Esophagus squamous epithelium (tissue), 4 donors: Measurements from ENCODE around the gene BRSK2.

Source experiments
- POLR2A ChIP-seq, 4 donors: fragments of 450-650 bp; IDR thresholded peaks; one replicate each; pipeline ENCODE4 v1.6.1; 2017; ENCODE audit warnings: antibody characterized with exemption in 4 of 4, mild to moderate bottlenecking in 4 of 4, moderate library complexity in 3 of 4
- TF ChIP-seq, protein P1 (sequence below), 6 experiments: fragments of 450-650 bp in 4 of 6; fragments of 200-600 bp in 2 of 6; sonication (generic) in 2 of 6; IDR thresholded peaks; one replicate each; pipeline ENCODE4 v1.5.1; 2016 to 2019; ENCODE audit warnings: antibody characterized with exemption in 6 of 6, mild to moderate bottlenecking in 4 of 6, moderate library complexity in 4 of 6

DNA sequence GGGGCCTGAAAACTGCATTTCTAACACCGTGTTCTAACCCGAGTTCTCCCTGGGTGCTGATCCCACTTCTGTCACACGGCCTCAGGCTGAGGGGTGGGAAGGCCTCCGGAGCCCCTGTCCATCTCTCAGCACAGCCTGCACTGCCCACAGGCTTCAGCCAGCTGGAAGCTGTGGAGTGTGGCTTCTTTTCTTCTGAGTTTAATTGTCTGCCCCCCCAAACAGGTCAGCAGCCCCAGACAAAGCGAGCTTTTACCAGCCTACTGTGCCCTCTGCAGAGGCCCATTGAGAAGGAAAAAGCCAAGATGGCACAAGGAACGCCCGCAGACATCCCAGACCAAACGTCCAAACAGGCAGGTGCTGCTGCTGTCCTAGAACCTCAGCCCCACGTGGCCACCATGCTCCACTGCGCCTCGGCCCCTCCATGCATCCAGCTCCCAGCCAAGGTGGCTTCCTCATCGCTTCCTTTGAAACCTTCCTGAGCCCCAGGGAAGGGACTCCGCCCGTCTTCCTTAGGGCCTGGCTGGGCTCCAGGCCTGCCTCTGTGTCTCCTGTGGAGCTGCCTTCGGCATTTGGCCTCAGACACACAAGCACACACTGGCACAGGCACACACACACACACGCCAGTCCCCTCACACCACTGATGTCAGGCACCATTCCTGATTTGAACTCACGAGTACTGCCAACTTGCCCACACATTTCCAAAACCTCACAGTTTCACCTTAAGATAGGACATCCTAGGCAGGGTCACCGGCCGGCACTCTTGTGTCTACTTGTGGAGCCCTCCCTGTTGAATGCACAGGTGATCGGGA lies 95.2 kb downstream of the BRSK2 start:
- TF ChIP-seq POLR2A (IDR thresholded peaks at IDR 0.05) = no peak
- TF ChIP-seq, protein P1, sequence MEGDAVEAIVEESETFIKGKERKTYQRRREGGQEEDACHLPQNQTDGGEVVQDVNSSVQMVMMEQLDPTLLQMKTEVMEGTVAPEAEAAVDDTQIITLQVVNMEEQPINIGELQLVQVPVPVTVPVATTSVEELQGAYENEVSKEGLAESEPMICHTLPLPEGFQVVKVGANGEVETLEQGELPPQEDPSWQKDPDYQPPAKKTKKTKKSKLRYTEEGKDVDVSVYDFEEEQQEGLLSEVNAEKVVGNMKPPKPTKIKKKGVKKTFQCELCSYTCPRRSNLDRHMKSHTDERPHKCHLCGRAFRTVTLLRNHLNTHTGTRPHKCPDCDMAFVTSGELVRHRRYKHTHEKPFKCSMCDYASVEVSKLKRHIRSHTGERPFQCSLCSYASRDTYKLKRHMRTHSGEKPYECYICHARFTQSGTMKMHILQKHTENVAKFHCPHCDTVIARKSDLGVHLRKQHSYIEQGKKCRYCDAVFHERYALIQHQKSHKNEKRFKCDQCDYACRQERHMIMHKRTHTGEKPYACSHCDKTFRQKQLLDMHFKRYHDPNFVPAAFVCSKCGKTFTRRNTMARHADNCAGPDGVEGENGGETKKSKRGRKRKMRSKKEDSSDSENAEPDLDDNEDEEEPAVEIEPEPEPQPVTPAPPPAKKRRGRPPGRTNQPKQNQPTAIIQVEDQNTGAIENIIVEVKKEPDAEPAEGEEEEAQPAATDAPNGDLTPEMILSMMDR (IDR thresholded peaks at IDR 0.05) = no peak
